ENCODE data around the gene BRSK2. TPM values are rescaled to one million over a fixed set of nuclear protein-coding genes. Genes with fewer than 3 reads are reported as not detected.

Gene BRSK2
- total and polyA plus RNA-seq, 4 donors, result 0.55 to 1.0 (median 0.62) TPM

DNA sequence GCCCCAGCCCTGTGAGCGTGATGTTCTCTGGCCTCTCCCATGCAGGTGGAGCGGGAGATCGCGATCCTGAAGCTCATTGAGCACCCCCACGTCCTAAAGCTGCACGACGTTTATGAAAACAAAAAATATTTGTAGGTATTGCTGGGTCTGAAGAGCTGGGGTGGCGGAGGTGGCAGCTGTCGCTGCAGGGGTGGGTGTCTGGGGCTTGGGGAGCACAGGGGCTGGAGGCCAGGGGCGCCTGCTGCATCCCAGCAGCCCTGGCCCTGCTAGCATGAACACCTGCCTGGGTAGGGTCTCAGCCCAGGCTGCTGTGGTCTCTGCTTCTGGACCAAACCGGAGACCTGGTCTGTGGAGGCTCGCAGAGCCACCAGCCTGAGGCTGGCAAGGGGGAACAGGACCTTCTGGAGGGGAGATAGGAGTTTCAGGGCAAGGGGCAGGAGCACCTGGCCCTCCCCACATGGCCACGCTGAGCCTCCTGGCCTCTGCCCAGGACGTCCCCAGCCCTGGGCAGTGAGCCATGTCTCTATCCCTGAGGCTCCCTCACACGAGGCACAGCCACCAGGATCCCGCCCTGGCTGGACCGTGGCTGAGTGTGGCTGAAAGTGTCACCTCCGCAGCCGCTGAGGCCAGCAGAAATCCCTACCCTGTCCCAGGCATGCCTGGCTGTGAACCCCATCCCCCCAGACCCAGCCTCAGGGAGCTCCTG lies 48.7 kb downstream of the BRSK2 start:
- H3K4me1 ChIP-seq (ENCODE audit: control insufficient read depth in 1 of 2, insufficient read depth in 2 of 2, low read length in 2 of 2), result no peaks in the 10 kb centered on the region
- intact Hi-C loops (cut with DNase I), result no loop called here
- ATAC-seq (ENCODE audit: low FRiP score) (peak; percentile 7), DNase-seq (no peak)
- WGBS, 2 donors, result 43 to 48% methylated on average over 19 of the region's 19 CpGs
- H3K36me3 ChIP-seq (ENCODE audit: control insufficient read depth in 1 of 2, insufficient read depth in 2 of 2, low read length in 1 of 2), result no peaks in the 10 kb centered on the region
- H3K27ac ChIP-seq (ENCODE audit: low read depth in 1 of 2, low read length in 2 of 2), result no peak overlapping the region
- H3K27me3 ChIP-seq (ENCODE audit: control insufficient read depth in 1 of 2, insufficient read depth in 2 of 2, low read length in 1 of 2), result no peaks in the 10 kb centered on the region
- no peak overlapping the region for H3K4me3 ChIP-seq (ENCODE audit: low read length in 2 of 2)
- H3K9me3 ChIP-seq (ENCODE audit: control insufficient read depth, low read length), result no peaks in the 10 kb centered on the region

DNA sequence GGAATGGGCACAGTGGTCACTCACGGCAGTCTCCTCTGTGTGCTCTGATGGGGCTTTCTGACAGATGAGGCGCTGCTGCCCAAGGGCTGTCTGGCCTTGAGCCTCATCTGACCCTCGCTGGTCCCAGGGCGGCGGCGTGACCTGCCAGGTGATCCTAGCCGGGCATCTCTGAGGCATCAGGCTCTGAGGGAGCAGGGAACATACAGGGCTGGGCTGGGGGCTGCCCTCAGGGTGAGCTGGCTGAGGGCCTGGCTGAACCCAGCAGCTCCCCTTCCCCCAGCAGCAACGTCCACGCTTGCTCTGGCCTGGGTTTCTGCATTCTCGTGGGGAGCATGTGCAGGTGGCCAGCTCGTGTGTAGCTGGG lies 49.2 kb downstream of the BRSK2 start:
- intact Hi-C loops (cut with DNase I), result no loop called here
- Histone ChIP-seq H3K4me1 (ENCODE audit: control insufficient read depth in 1 of 2, insufficient read depth in 2 of 2, low read length in 2 of 2) (no peaks in the 10 kb centered on the region), H3K27me3 (ENCODE audit: control insufficient read depth in 1 of 2, insufficient read depth in 2 of 2, low read length in 1 of 2) (no peaks in the 10 kb centered on the region), H3K9me3 (ENCODE audit: control insufficient read depth, low read length) (no peaks in the 10 kb centered on the region), H3K36me3 (ENCODE audit: control insufficient read depth in 1 of 2, insufficient read depth in 2 of 2, low read length in 1 of 2) (no peaks in the 10 kb centered on the region), H3K4me3 (ENCODE audit: low read length in 2 of 2) (no peak overlapping the region), H3K27ac (ENCODE audit: low read depth in 1 of 2, low read length in 2 of 2) (no peak overlapping the region)
- WGBS, 2 donors, result 71 to 72% methylated on average over 11 of the region's 11 CpGs
- ATAC-seq (ENCODE audit: low FRiP score) (no peak), DNase-seq (no peak)

DNA sequence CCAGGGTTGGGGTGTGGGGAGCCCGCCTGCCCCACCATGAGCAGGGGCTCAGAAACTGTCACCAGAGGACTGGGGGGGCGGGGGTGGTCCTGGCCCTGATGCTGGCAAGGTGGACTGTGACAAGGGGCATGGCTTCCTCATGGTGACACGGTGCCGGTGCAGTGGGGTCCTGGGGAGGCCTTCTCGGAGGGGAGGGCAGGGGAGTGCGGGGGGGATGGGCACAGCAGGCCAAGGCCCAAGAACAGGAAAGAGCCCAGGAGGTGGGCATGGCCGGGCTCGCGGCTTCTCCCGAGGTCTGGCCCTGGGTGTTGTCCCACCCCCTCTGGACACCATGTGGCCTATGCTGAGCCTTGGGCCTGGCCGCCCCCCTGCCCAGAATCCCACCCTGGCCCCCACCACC lies 49.6 kb downstream of the BRSK2 start:
- ATAC-seq (ENCODE audit: low FRiP score) (no peak), DNase-seq (no peak)
- no peak overlapping the region for H3K4me3 ChIP-seq (ENCODE audit: low read length in 2 of 2)
- H3K36me3 ChIP-seq (ENCODE audit: control insufficient read depth in 1 of 2, insufficient read depth in 2 of 2, low read length in 1 of 2), result no peaks in the 10 kb centered on the region
- H3K27me3 ChIP-seq (ENCODE audit: control insufficient read depth in 1 of 2, insufficient read depth in 2 of 2, low read length in 1 of 2), result no peaks in the 10 kb centered on the region
- no peak overlapping the region for H3K27ac ChIP-seq (ENCODE audit: low read depth in 1 of 2, low read length in 2 of 2)
- 89 to 90% methylated on average over 8 to 11 of the region's 11 CpGs for WGBS, 2 donors
- intact Hi-C loops (cut with DNase I), result no loop called here
- H3K9me3 ChIP-seq (ENCODE audit: control insufficient read depth, low read length), result no peaks in the 10 kb centered on the region
- H3K4me1 ChIP-seq (ENCODE audit: control insufficient read depth in 1 of 2, insufficient read depth in 2 of 2, low read length in 2 of 2), result no peaks in the 10 kb centered on the region

DNA sequence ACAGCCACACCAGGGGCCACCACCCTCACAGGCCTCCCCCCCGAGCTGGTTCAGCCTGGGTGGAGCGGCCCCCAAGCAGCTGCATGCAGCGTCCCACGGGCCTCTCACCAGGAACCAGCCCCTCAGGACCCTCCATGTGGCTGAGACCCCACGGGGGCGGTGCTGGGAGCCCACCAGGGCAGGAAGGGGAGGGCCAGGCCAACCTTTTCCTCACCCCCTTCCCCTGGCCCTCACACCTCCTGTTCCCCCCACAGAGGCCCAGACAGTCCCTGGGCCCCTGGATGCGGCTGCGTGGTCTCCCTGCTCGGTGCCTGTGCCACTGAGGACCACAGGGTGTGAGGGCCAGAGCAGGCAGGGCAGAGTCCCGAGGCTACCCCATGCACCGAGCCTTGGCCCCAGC lies 50.3 kb downstream of the BRSK2 start:
- Histone ChIP-seq H3K36me3 (ENCODE audit: control insufficient read depth in 1 of 2, insufficient read depth in 2 of 2, low read length in 1 of 2) (no peaks in the 10 kb centered on the region), H3K4me1 (ENCODE audit: control insufficient read depth in 1 of 2, insufficient read depth in 2 of 2, low read length in 2 of 2) (no peaks in the 10 kb centered on the region), H3K4me3 (ENCODE audit: low read length in 2 of 2) (no peak overlapping the region), H3K9me3 (ENCODE audit: control insufficient read depth, low read length) (no peaks in the 10 kb centered on the region), H3K27me3 (ENCODE audit: control insufficient read depth in 1 of 2, insufficient read depth in 2 of 2, low read length in 1 of 2) (no peaks in the 10 kb centered on the region), H3K27ac (ENCODE audit: low read depth in 1 of 2, low read length in 2 of 2) (no peak overlapping the region)
- DNase-seq (no peak), ATAC-seq (ENCODE audit: low FRiP score) (no peak)
- WGBS, 2 donors, result 78 to 86% methylated on average over 11 of the region's 11 CpGs
- intact Hi-C loops (cut with DNase I), result no loop called here

DNA sequence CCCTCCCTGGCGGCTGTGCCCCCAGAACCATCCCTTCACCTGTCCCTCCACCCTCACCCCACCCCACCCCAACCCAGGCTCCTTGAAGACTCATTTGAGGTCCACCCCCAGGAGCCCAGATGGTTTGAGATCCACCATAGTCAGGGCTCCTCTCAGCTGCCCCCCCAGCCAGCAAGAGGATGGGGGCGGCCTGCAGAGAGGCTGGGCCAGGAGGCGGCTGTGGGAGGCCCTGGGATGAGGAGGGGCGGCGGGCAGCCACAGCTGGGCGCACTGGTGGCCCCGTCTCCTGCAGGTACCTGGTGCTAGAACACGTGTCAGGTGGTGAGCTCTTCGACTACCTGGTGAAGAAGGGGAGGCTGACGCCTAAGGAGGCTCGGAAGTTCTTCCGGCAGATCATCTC lies 50.8 kb downstream of the BRSK2 start:
- Histone ChIP-seq H3K4me1 (ENCODE audit: control insufficient read depth in 1 of 2, insufficient read depth in 2 of 2, low read length in 2 of 2) (no peaks in the 10 kb centered on the region), H3K36me3 (ENCODE audit: control insufficient read depth in 1 of 2, insufficient read depth in 2 of 2, low read length in 1 of 2) (no peaks in the 10 kb centered on the region), H3K9me3 (ENCODE audit: control insufficient read depth, low read length) (no peaks in the 10 kb centered on the region), H3K27me3 (ENCODE audit: control insufficient read depth in 1 of 2, insufficient read depth in 2 of 2, low read length in 1 of 2) (no peaks in the 10 kb centered on the region), H3K27ac (ENCODE audit: low read depth in 1 of 2, low read length in 2 of 2) (no peak overlapping the region), H3K4me3 (ENCODE audit: low read length in 2 of 2) (no peak overlapping the region)
- ATAC-seq (ENCODE audit: low FRiP score) (no peak), DNase-seq (no peak)
- intact Hi-C loops (cut with DNase I), result no loop called here
- WGBS, 2 donors, result 89 to 95% methylated on average over 10 to 12 of the region's 12 CpGs

DNA sequence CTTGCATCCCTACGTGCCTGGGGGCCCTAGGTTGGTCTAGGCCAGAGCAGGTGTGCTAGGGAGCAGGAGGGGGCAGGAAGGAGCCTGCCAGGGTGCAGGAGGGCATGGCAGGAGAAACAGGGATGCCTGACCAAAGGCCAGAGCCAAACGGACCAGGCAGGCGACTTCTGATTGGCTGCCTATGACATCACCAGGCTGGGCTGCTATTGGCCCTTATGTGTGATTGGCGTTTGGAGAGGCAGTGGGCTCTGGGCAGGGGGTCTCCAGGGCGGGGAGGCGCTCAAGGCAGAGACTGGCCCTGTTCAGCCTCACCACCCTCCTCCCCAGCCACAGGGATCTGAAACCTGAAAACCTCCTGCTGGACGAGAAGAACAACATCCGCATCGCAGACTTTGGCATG lies 52.4 kb downstream of the BRSK2 start:
- no peak overlapping the region for H3K27ac ChIP-seq (ENCODE audit: low read depth in 1 of 2, low read length in 2 of 2)
- WGBS, 2 donors, result 12 to 17% methylated on average over 9 of the region's 9 CpGs
- H3K9me3 ChIP-seq (ENCODE audit: control insufficient read depth, low read length), result no peaks in the 10 kb centered on the region
- H3K36me3 ChIP-seq (ENCODE audit: control insufficient read depth in 1 of 2, insufficient read depth in 2 of 2, low read length in 1 of 2), result no peaks in the 10 kb centered on the region
- H3K4me3 ChIP-seq (ENCODE audit: low read length in 2 of 2), result no peak overlapping the region
- H3K27me3 ChIP-seq (ENCODE audit: control insufficient read depth in 1 of 2, insufficient read depth in 2 of 2, low read length in 1 of 2), result no peaks in the 10 kb centered on the region
- DNase-seq (no peak), ATAC-seq (ENCODE audit: low FRiP score) (no peak)
- H3K4me1 ChIP-seq (ENCODE audit: control insufficient read depth in 1 of 2, insufficient read depth in 2 of 2, low read length in 2 of 2), result no peaks in the 10 kb centered on the region
- intact Hi-C loops (cut with DNase I), result no loop called here

DNA sequence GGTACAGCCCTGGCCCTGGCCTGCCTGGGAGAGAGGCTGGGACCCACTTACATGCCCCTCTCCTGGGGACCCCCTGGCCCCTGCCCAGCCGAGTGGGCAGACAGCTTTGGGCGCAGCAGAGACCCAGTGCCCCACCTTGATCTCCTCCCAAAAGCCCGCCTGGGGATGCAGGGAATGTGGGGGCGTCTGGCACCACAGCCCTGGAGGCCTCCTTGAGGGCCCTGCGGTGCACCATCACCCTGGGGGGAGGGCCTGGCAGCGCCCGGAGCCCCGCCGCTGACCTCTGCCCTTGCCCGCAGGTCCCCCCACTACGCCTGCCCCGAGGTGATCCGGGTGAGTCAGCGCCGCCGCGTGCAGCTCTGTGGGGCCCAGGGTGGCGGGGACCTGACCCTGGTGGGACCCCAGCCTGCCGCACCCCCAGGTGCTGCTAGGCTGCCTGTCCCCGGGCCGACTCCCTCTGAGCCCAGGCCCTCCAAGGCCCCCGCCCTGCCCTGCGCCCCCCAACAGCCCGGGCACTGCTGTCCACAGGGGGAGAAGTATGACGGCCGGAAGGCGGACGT lies 53.2 kb downstream of the BRSK2 start:
- H3K9me3 ChIP-seq (ENCODE audit: control insufficient read depth, low read length), result no peaks in the 10 kb centered on the region
- no peaks in the 10 kb centered on the region for H3K36me3 ChIP-seq (ENCODE audit: control insufficient read depth in 1 of 2, insufficient read depth in 2 of 2, low read length in 1 of 2)
- no peak for ATAC-seq (ENCODE audit: low FRiP score)
- DNase-seq, result no peak
- H3K27me3 ChIP-seq (ENCODE audit: control insufficient read depth in 1 of 2, insufficient read depth in 2 of 2, low read length in 1 of 2), result no peaks in the 10 kb centered on the region
- no peak overlapping the region for H3K4me3 ChIP-seq (ENCODE audit: low read length in 2 of 2)
- 75 to 78% methylated on average over 16 to 28 of the region's 28 CpGs for WGBS, 2 donors
- H3K27ac ChIP-seq (ENCODE audit: low read depth in 1 of 2, low read length in 2 of 2), result no peak overlapping the region
- no peaks in the 10 kb centered on the region for H3K4me1 ChIP-seq (ENCODE audit: control insufficient read depth in 1 of 2, insufficient read depth in 2 of 2, low read length in 2 of 2)
- intact Hi-C loops (cut with DNase I), result no loop called here

DNA sequence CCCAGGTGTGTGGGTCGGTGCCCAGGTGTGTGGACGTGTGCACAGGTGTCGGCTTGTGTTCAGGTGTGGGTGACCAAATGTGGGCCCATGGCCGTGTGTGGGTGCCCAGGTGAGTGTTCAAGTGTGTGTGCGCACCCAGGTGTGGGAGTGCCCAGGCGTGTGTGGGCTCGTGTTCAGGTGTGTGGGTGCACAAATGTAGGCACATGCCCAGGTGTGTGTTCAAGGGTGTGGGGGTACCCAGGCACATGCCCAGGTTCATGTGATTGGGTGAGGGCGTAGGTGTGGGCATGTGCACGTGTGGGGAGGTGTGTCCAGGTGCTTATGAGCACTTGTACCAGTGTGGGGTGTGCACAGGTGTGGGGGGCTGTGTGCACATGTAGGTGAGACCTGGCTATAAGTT lies 54.0 kb downstream of the BRSK2 start:
- no peak overlapping the region for H3K27ac ChIP-seq (ENCODE audit: low read depth in 1 of 2, low read length in 2 of 2)
- intact Hi-C loops (cut with DNase I), result no loop called here
- H3K4me1 ChIP-seq (ENCODE audit: control insufficient read depth in 1 of 2, insufficient read depth in 2 of 2, low read length in 2 of 2), result no peaks in the 10 kb centered on the region
- no peak for DNase-seq
- H3K4me3 ChIP-seq (ENCODE audit: low read length in 2 of 2), result no peak overlapping the region
- no peak for ATAC-seq (ENCODE audit: low FRiP score)
- no peaks in the 10 kb centered on the region for H3K36me3 ChIP-seq (ENCODE audit: control insufficient read depth in 1 of 2, insufficient read depth in 2 of 2, low read length in 1 of 2)
- 79 to 88% methylated on average over 9 of the region's 9 CpGs for WGBS, 2 donors
- H3K27me3 ChIP-seq (ENCODE audit: control insufficient read depth in 1 of 2, insufficient read depth in 2 of 2, low read length in 1 of 2), result no peaks in the 10 kb centered on the region
- H3K9me3 ChIP-seq (ENCODE audit: control insufficient read depth, low read length), result no peaks in the 10 kb centered on the region

DNA sequence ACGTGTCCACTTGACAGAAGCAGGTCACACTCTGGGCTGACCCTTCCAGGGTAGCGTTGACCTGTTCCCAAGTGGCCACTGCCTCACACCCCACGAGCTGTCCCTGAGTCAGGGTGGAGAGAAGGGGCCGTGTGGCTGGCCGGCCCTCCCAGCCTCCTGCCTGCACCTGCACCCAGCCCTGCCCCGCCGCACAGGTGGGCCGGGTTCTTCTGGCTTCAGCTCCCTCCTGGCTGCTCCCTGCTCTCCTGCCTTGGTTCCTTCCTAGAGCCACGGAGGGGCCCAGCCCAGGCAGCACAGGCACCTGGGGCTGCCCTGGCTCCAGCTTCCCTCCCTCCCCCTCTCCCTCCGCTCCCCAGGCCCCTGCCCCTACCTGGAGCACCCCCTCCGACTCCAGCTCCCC lies 54.6 kb downstream of the BRSK2 start:
- intact Hi-C loops (cut with DNase I), result no loop called here
- no peak overlapping the region for H3K27ac ChIP-seq (ENCODE audit: low read depth in 1 of 2, low read length in 2 of 2)
- no peaks in the 10 kb centered on the region for H3K36me3 ChIP-seq (ENCODE audit: control insufficient read depth in 1 of 2, insufficient read depth in 2 of 2, low read length in 1 of 2)
- WGBS, 2 donors, result 77 to 83% methylated on average over 11 of the region's 11 CpGs
- H3K4me1 ChIP-seq (ENCODE audit: control insufficient read depth in 1 of 2, insufficient read depth in 2 of 2, low read length in 2 of 2), result no peaks in the 10 kb centered on the region
- H3K27me3 ChIP-seq (ENCODE audit: control insufficient read depth in 1 of 2, insufficient read depth in 2 of 2, low read length in 1 of 2), result no peaks in the 10 kb centered on the region
- H3K4me3 ChIP-seq (ENCODE audit: low read length in 2 of 2), result no peak overlapping the region
- ATAC-seq (ENCODE audit: low FRiP score) (no peak), DNase-seq (no peak)
- H3K9me3 ChIP-seq (ENCODE audit: control insufficient read depth, low read length), result no peaks in the 10 kb centered on the region

Measured in aorta (tissue), 5 donors.